Body of pancreas (tissue), 4 donors: ENCODE measurements around the gene FAM222B. TPM values are rescaled to one million over a fixed set of nuclear protein-coding genes. Genes with fewer than 3 reads are reported as not detected.
"Not testable (repeated sequence)": the region's sequence is repeated elsewhere in the genome, so short reads cannot be mapped to it uniquely, and the experiment has no call there.

Experiments
- ATAC-seq: fragments of 150-250 bp; one replicate; pipeline ENCODE4 v1.9.1; 2016
- DNase-seq, 4 donors: peaks; one replicate each; pipeline ENCODE4 v3.0.0-alpha.2; 2019
- H3K27ac ChIP-seq, 4 donors: fragments of 200-600 bp; sonication (generic); 1 replicate in 3 of 4; 2 replicates in 1 of 4; pipeline versions ENCODE4 v1.5.1 to v1.6.1; 2016 to 2019; ENCODE audit warnings: mild to moderate bottlenecking in 1 of 4, mixed read lengths in 1 of 4, moderate library complexity in 1 of 4
- H3K27me3 ChIP-seq, 2 donors: fragments of 200-600 bp; sonication (generic); one replicate each; pipeline ENCODE4 v1.6.0; 2016; ENCODE audit warnings: mild to moderate bottlenecking in 1 of 2
- H3K36me3 ChIP-seq, 2 donors: fragments of 200-600 bp; sonication (generic); replicated peaks in 1 of 2; 2 replicates each; pipeline ENCODE4 v1.5.1; 2016; ENCODE audit warnings: low read depth in 2 of 2; ENCODE audit not compliant: insufficient read depth in 1 of 2
- H3K4me1 ChIP-seq: fragments of 200-600 bp; sonication (generic); one replicate; pipeline ENCODE4 v1.6.0; 2016
- H3K4me3 ChIP-seq, 2 donors: fragments of 200-600 bp; sonication (generic); 1 replicate in 1 of 2; 2 replicates in 1 of 2; pipeline ENCODE4 v1.5.1; 2016 to 2019
- H3K9me3 ChIP-seq, 3 donors: fragments of 200-600 bp; sonication (generic); 1 replicate in 2 of 3; 2 replicates in 1 of 3; pipeline ENCODE4 v1.5.1; 2016
- POLR2A ChIP-seq, 3 donors: fragments of 450-650 bp; IDR thresholded peaks; one replicate each; pipeline ENCODE4 v1.6.1; 2016; ENCODE audit warnings: antibody characterized with exemption in 3 of 3, mild to moderate bottlenecking in 2 of 3
- WGBS, 2 donors: methylation state at CpG; one replicate each; pipeline ENCODE4 v1.1.5; 2017; 5-methylcytosine and 5-hydroxymethylcytosine counted together
- intact Hi-C: fragments of 100-400 bp; cut with DNase I; formaldehyde crosslinking; loops from one replicate; pipeline ENCODE4 v1.15.1; 2023
- total RNA-seq, 2 donors: library from RNA; depleted of rRNA; stranded (reverse); fragments of >200 nt; gene quantifications; one replicate each; pipeline ENCODE4 v1.1.0, GENCODE V29; 2016
- TF ChIP-seq, protein P1 (sequence below), 7 experiments: fragments of 450-650 bp in 4 of 7; fragments of 200-600 bp in 3 of 7; sonication (generic) in 3 of 7; IDR thresholded peaks; one replicate each; pipeline ENCODE4 v1.5.1; 2016 to 2019; ENCODE audit warnings: antibody characterized with exemption in 7 of 7

The FAM222B gene
- total RNA-seq, 2 donors from 2014 or later: 9.9 to 15.3 TPM

DNA sequence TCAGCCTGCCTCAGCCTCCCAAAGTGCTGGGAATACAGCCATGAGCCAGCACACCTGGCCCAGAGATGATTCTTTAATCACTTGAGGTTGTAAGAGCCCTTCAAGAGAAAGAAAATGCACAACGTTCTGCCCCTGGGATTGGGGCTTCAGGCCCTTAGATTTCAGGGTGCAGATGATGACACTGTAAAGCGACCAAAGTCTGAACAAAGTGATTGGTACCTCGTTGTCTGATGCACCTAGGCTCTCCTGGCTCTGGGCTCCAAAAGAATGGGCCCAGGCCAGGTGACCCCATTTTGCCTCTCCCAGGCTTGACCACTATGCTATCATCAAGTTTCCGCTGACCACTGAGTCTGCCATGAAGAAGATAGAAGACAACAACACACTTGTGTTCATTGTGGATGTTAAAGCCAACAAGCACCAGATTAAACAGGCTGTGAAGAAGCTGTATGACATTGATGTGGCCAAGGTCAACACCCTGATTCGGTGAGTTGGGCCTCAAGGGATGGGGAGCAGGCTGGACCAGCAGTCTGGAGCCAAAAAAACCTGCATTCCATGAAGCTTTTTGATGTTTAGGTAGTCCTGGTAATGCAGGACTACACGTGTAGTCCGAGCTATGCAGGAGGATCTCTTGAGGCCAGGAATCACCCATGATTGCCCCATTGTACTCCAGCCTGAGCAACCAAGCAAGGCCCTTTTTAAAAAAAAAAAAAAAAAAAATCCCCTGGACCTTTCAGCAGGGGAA, 120.0 kb downstream of the FAM222B start:
- Histone ChIP-seq H3K4me1 (peaks cover 55% of the 10 kb centered on the region), H3K27ac (no peak overlapping the region), H3K4me3 (no peak overlapping the region), H3K9me3 (no peaks in the 10 kb centered on the region), H3K27me3 (no peaks in the 10 kb centered on the region), H3K36me3 (peaks cover 18 to 22% of the 10 kb centered on the region in 2 donors)
- TF ChIP-seq POLR2A (IDR thresholded peaks at IDR 0.05): no peak
- TF ChIP-seq, protein P1, sequence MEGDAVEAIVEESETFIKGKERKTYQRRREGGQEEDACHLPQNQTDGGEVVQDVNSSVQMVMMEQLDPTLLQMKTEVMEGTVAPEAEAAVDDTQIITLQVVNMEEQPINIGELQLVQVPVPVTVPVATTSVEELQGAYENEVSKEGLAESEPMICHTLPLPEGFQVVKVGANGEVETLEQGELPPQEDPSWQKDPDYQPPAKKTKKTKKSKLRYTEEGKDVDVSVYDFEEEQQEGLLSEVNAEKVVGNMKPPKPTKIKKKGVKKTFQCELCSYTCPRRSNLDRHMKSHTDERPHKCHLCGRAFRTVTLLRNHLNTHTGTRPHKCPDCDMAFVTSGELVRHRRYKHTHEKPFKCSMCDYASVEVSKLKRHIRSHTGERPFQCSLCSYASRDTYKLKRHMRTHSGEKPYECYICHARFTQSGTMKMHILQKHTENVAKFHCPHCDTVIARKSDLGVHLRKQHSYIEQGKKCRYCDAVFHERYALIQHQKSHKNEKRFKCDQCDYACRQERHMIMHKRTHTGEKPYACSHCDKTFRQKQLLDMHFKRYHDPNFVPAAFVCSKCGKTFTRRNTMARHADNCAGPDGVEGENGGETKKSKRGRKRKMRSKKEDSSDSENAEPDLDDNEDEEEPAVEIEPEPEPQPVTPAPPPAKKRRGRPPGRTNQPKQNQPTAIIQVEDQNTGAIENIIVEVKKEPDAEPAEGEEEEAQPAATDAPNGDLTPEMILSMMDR (IDR thresholded peaks at IDR 0.05): no peak
- DNase-seq (no peak), ATAC-seq (no peak)
- 50 to 56% methylated on average over 6 to 7 of the region's 7 CpGs for WGBS, 2 donors
- intact Hi-C loops: no loop called here

DNA sequence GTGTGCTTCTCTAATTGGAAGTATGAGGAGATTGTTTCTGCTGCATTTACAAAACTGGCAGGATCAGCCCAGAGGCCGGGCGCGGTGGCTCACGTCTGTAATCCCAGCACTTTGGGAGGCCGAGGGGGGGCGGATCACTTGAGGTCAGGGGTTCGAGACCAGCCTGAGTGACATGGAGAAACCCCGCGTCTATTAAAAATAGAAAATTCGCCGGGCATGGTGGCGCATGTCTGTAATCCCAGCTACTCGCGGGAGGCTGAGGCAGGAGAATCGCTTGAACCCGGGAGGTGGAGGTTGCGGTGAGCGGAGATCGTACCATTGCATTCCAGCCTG, 121.6 kb downstream of the FAM222B start:
- H3K27ac ChIP-seq: peak overlapping the region in 2 of 4 donors; percentile 71 to 77
- WGBS, 2 donors: 30 to 31% methylated on average over 15 to 19 of the region's 19 CpGs

DNA sequence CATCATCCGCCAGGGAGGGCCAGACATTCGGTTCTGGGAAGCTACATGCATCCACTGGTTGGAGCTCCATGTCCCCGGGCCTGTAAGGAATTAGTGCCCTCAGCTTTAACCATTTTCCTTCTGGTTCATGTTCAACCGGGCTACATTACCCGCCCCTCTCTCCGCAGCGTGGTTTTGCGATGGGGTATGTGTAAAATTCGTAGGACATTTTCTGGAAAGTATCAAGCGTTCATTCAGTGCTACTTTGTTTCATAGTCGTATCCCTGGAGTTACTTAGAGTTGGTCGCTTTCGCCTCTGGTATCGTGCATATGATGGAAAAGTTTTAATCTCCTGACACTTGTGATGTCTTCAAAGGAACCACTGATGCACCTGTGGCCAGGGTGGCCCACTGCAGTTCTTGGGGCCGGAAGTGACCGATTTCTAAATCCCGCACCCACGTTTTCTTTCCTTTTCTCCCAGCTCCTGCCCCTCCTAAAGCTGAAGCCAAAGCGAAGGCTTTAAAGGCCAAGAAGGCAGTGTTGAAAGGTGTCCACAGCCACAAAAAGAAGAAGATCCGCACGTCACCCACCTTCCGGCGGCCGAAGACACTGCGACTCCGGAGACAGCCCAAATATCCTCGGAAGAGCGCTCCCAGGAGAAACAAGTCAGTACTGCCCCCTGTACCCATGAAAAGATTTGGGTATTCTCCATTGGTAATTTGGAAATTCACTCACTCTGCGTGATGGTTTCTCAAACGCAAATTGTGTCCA, 122.2 kb downstream of the FAM222B start:
- H3K9me3 ChIP-seq: no peaks in the 10 kb centered on the region
- H3K4me1 ChIP-seq: peaks cover 45% of the 10 kb centered on the region
- peaks cover 18 to 22% of the 10 kb centered on the region in 2 donors for H3K36me3 ChIP-seq
- peaks cover 0 to 6% of the 10 kb centered on the region in 2 donors for H3K27me3 ChIP-seq
- intact Hi-C loops: no loop called here
- TF ChIP-seq, protein P1 (IDR thresholded peaks at IDR 0.05): no peak
- TF ChIP-seq POLR2A (IDR thresholded peaks at IDR 0.05): no peak
- DNase-seq (no peak), ATAC-seq (no peak)
- H3K4me3 ChIP-seq: peak overlapping the region; percentile 93 to 98
- 2% methylated on average over 29 to 30 of the region's 30 CpGs for WGBS, 2 donors
- peak overlapping the region; percentile 64 to 77 (median 74) for H3K27ac ChIP-seq

More for the DNA sequence above, 121.6 kb downstream of the FAM222B start:
- H3K9me3 ChIP-seq, intact Hi-C loops, ATAC-seq, H3K27me3 ChIP-seq, DNase-seq: not testable (repeated sequence)
- Histone ChIP-seq H3K4me1 (peaks cover 50% of the 10 kb centered on the region), H3K36me3 (peaks cover 18 to 22% of the 10 kb centered on the region in 2 donors), H3K4me3 (peak overlapping the region; percentile 93 to 98)

DNA sequence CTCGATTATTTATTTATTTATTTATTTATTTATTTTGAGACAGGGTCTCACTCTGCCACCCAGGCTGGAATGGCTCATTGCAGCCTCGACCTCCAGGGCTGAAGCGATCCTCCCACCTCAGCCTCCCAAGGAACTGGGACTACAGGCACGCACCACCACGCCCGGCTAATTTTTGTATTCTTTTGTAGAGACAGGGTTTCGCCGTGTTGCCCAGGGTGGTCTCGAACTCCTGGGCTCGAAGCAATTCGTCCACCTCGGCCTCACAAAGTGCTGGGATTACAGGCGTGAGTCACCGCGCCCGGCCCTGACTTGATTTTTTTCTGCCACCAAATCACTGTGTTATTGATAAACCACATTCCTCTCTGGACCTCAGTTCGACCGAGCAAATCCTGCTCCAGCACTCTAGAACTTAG, 123.6 kb downstream of the FAM222B start:
- Histone ChIP-seq H3K4me1 (peaks cover 31% of the 10 kb centered on the region), H3K27ac (peak overlapping the region; percentile 71 to 77 (median 74)), H3K9me3 (no peaks in the 10 kb centered on the region), H3K36me3 (peaks cover 14 to 20% of the 10 kb centered on the region in 2 donors), H3K27me3 (peaks cover 0 to 6% of the 10 kb centered on the region in 2 donors), H3K4me3 (no peak overlapping the region)
- DNase-seq (no peak), ATAC-seq (no peak)
- no peak for TF ChIP-seq POLR2A (IDR thresholded peaks at IDR 0.05)
- TF ChIP-seq, protein P1 (IDR thresholded peaks at IDR 0.05): no peak
- intact Hi-C loops: no loop called here
- 26 to 32% methylated on average over 18 of the region's 18 CpGs for WGBS, 2 donors

DNA sequence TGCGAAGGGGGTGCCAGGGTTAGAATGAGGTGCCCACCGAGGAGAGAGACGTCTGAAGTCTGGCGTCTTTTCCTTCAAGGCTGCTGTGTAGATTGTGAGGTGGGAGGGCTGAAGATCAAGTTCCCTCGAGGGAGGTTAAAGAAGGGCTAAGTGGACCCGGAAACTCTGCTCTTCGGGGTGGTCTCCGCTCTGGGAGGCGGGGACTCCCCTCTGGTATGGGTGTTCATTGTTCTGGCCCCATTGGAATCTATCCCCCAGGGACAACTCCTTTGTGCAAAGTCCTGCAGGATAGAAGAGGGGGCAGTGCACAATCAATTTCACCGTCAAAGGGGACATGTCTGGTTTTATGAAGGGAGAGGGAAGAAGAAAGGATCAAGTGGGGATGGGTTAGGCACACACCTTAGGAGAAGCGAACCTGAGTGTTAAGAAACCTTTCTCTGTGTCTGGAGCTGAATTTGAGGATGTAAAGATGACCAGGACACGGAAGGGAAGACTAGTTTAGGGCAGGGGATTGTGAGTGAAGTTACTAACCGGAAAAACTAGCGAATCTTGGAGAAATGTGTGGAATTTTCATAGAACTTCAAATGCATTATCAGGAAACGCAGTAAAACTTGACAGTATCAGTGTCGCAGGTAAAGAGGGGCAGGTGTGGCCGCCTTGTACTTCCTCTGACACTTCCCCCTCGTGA, 124.1 kb downstream of the FAM222B start:
- Histone ChIP-seq H3K27ac (peak overlapping the region in 3 of 4 donors; percentile 71 to 77 (median 76)), H3K9me3 (no peaks in the 10 kb centered on the region), H3K27me3 (peaks cover 0 to 6% of the 10 kb centered on the region in 2 donors), H3K4me1 (peaks cover 30% of the 10 kb centered on the region), H3K36me3 (peaks cover 8 to 14% of the 10 kb centered on the region in 2 donors), H3K4me3 (no peak overlapping the region)
- DNase-seq (no peak), ATAC-seq (no peak)
- TF ChIP-seq, protein P1 (IDR thresholded peaks at IDR 0.05): no peak
- TF ChIP-seq POLR2A (IDR thresholded peaks at IDR 0.05): no peak
- intact Hi-C loops: no loop called here
- WGBS, 2 donors: 62 to 79% methylated on average over 18 of the region's 18 CpGs
